EL (cell line): ENCODE measurements around the gene GDF15.
"Not testable (repeated sequence)": the region's sequence is repeated elsewhere in the genome, so short reads cannot be mapped to it uniquely, and the experiment has no call there.

Source experiments
- DNase-seq: peaks from one replicate; pipeline ENCODE4 v3.0.0-alpha.2; 2016

Gene GDF15

DNA sequence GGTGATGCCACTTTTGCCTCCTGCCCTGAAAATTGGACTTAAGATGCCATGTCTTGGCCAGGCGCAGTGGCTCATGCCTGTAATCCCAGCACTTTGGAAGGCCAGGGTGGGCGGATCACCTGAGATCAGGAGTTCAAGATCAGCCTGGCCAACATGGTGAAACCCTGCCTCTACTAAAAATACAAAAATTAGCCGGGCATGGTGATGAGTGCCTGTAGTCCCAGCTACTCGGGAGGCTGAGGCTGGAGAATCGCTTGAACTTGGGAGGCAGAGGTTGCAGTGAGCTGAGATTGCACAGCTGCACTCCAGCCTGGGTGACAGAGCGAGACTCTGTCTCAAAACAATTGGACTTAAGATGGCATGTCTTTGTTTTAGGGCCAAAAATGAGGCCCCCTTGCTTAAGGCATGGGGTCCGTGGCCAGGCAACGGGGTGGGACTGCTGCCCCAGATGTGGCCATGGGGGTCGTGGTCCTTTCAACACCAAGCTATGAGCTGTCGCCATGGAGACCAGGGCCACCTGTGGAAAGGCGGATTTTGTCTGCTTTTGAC, 21.6 kb upstream of the GDF15 start:
- DNase-seq, result not testable (repeated sequence)

DNA sequence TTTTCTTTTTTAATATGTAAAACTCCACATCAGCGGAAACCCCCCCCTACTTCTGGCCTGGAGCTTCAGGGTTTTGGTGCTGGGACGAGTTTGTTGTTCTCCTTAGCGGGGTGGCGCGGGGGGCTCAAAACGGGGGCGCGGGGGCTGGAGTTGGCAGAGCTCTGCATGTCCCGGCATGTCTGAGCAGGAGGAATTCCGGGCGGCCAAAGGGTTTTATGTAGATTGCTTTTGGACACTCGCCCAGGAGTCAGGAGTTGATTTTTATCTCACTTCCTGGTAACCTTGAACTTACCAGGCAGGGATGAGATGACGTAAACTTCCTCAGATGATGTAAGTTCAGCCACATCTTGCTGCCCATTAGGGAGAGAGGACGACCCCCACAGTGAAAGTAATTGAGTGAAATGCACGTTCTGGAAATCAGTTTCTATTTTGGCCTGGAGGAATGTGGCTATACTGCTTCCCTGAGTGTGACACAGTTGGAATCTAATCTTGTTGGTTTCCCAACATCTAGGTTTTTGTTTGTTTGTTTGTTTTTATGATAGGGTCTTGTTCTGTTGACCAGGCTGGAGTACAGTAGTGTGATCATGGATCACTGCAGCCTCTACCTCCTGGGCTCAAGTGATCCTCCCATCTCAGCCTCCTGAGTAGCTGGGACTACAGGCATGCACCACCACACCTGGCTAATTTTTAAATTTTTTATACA, 21.0 kb upstream of the GDF15 start:
- DNase-seq, result peak; percentile 100

DNA sequence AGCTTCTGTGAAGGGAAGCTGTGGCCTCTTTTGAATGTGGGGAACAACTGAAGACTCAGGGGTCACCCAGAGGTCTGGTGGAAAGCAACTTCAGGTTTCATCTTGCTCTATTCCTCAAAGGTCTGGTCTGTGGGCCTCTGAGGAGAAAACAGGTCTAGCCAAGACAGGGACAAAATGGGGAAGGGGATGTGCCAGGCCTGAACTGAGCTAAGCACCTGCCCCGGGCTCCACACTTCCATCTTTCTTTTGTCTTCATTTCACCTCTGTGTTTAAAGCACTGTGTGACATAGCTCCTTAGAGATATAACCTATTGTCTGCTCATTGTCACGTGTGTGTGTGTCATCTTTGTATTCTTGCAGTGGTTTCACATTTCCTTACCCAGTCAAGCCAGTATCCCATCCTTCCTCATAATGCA, 19.9 kb upstream of the GDF15 start:
- DNase-seq, result no peak

- no peak for DNase-seq
These were observed 17.3 kb upstream of the GDF15 start for GRCh38 chr19:18368504-18369222.

DNA sequence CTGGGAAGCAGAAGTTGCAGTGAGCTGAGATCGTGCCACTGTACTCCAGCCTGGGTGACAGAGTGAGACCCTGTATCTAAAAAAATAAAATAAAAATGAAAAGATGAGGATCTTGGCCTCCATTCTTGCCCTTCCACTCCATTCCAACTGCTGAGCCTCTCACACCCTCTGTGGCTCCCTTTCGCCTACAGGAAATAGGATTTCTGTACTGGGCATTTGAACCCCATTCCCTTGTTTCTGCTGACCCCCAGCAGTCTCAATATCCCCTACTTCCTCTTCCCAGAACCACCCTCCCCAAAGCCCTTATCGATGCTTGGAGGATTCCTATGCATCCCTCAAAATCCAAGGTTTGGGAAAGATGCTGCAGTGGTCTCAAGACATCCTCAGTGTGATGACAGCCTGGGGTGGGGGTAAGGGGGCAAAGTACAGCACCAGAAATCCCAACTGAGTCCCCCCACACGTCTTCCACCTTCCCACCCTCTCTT, 12.5 kb upstream of the GDF15 start:
- DNase-seq, result no peak

DNA sequence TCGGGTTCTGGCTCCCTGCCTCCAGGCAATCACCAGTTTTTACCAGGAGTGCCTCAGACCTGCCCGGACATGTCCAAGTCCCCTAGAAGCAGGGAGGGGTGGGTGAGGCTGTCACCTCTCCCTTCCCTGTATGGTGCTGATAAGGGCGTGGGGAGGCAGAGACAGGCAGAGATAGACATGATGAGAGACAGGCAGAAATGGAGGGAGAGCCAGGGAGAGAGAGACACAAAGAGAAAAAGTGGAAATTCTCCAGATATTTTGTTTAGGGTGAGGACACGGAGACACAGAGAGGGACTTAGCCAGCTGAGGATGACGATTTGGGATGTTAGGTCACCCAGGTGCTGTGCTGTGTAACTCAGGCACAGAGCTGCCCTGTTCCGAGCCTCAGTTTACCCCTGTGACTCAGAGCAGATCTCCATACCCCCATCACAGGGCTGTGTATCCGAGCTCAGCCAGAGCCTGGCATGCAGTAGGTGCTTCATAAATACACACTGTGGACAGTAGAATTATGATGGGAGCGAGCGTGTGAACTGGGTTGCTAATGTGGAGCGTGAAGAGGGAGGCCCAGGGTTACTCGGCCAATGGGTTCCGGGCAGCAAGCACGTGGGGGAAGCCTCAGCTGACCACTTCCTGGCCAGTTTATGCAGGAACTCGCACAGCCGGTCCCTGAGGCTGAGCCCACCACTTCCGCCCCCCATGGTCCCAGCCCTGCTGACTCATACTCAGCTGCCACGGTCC, 11.9 kb upstream of the GDF15 start:
- peak; percentile 99 for DNase-seq

GRCh38 chr19:18377026-18377425, 8.9 kb upstream of the GDF15 start:
- no peak for DNase-seq

DNA sequence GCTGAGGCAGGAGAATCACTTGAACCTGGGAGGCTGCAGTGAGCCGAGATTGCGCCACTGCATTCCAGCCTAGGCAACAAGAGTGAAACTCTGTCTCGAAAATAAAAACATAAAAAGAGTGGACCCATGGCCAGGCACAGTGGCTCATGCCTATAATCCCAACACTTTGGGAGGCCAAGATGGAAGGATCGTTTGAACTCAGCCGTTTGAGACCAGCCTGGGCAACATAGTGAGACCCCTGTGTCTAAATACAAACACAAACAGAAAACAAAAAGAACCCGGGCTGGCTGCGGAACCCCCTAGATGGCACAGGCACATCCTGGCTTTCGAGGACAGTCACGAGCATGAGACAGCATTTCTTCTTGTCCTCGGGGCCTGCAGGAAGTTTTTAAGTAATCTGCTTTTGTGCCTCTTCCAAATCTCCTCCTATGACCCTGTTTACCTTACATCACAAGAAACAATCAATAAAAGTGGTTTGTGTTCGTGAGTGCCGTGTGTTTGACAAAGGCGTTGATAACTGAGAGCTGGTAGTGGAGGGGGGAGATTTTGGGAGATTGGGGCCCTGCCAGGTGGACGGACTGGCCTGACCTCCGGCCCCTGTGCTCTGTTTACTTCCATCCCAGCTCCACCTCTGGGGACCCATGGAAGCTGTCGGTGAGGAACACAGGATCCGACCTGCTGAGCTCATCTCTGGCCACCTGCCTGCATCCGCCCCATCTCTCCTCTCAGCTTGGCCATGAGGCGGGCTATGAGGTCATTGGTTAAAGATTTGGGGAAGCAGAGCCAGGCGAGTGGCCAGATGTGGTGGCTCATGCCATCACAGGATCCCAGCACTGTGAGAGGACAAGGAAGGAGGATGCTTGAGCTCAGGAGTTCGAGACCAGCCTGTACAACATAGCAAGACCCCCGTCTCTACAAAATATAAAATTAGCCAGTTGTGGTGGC, 5.9 kb upstream of the GDF15 start:
- peak; percentile 90 for DNase-seq

- no peak for DNase-seq
These were observed 5.1 kb upstream of the GDF15 start for GRCh38 chr19:18380843-18381242.

DNA sequence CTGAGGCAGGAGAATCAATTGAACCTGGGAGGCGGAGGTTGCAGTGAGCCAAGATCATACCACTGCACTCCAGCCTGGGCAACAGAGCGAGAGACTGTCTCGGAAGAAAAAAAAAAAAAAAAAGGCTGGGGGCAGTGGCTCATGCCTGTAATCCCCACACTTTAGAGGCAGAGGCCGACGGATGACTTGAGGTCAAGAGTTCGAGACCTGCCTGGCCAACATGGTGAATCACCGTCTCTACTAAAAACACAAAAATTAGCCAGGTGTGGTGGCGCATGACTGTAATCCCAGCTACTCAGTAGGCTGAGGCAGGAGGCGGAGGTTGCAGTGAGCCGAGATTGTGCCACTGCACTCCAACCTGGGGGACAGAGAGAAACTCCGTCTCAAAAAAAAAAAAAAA, 2.3 kb upstream of the GDF15 start:
- not testable (repeated sequence) for DNase-seq

DNA sequence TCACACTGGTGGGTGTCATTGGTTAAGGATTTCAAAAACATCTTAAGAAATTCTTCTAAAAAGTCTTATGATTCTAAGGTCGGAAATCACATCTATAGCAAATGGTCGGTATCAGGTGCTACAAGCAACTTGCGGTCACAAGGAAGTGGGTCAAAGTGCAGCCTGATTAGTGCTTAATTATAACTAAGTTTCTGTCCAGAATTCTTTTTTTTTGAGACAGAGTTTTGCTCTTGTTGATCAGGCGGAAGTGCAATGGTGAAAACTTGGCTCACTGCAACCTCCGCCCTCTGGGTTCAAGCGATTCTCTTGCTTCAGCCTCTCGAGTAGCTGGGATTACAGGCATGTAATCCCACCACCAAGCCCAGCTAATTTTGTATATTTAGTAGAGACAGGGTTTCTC, 1.2 kb upstream of the GDF15 start:
- DNase-seq, result no peak

GRCh38 chr19:18385359-18385674, 641 bp upstream of the GDF15 start:
- DNase-seq, result no peak

GRCh38 chr19:18386543-18387271, 749 bp downstream of the GDF15 start:
- no peak for DNase-seq

GRCh38 chr19:18388100-18388959, 2.4 kb downstream of the GDF15 start:
- DNase-seq, result peak; percentile 71

- no peak for DNase-seq
These were observed 3.2 kb downstream of the GDF15 start for GRCh38 chr19:18388960-18389725.

DNA sequence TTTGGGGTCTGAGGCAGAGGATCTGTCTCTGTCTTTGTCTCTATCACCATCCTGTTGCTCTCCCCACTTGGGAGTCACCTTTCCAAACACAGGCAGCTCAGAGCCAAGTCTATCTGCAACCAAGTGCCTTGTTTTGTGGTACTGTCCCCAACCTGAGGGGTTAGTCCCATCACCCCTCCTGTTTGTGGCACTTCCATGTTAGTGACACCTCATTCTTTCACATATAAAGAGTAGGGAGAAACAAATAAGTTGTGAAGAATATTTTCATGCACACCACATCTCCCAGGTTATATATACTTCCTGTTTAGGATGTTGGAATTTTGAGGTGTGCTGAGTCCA, 3.7 kb downstream of the GDF15 start:
- no peak for DNase-seq

DNA sequence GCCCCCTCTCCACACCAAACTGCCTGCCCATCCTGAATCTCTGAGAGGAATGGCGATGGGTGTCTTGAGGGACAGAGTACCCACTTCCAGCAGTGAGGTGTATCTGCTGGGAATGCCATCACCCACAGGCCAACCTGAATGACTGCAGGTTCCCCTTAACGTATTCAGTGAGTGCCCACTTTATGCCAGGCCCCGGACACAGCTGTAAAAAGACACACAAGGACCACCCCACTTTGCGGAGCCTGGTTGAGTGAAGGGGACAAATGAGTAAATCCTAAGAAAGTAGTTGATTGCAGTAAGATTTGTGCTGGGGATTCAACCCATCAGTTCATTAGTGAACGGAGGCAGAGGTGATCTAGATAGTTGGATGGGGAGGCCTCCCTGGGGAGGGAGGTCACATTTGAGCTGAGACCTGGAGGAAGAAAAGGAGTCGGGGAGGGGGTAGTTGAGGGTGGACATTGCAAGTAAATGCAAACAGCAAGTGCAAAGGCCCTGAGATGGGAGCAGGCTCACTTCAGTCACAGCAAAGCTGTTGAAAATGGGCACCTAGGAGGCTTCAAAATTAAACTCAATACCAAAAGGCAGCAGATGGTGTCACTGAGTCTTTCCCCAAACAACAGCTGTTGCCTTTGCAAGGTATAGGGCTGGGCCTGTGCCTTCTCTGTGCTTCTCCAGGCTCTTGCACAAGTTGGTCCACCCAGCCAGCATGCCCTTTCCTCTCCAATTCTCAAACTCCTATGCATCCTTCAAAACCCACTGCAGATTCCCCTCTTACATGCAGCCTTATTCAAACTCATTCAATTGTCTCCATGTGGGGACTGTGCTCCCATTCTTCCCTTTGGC, 4.3 kb downstream of the GDF15 start:
- no peak for DNase-seq

GRCh38 chr19:18391509-18392075, 5.6 kb downstream of the GDF15 start:
- DNase-seq, result no peak

DNA sequence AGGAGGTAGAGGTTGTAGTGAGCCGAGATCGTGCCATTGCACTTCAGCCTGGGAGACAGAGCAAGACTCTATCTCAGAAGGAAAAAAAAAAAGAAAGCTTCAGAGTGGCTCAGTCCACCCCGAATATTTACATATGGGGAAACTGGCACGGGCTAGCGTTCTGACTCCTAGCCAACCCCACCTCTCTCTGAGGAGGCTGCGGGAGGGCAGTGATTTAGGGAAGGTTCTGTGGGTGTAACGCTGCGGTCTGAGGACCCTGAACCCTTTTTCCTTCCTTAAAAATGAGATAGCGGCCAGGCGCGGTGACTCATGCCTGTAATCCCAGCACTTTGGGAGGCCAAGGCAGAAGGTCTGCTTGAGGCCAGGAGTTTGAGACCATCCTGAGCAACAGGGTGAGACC, 6.5 kb downstream of the GDF15 start:
- DNase-seq, result no peak
